Measurements from ENCODE around the gene TASP1. TPM values are rescaled to one million over a fixed set of nuclear protein-coding genes. Genes with fewer than 3 reads are reported as not detected.

Gene TASP1
- total and polyA plus RNA-seq, 2 donors (not counting 1 experiment from before 2014, with no cell fraction given) = 6.4 to 23.9 TPM

GRCh38 chr20:13449868-13450434 lies 188.8 kb downstream of the TASP1 start:
- no peak overlapping the region for H3K4me3 Mint-ChIP-seq
- H3K27ac Mint-ChIP-seq = no peak overlapping the region
- peaks cover 0 to 9% of the 10 kb centered on the region in 2 experiments for H3K36me3 ChIP-seq (replicated peaks in 1 of 2; ENCODE audit: control extremely low read depth in 1 of 2, control insufficient read depth in 1 of 2, extremely low read depth in 1 of 2, insufficient read depth in 2 of 2, low read length in 1 of 2)
- no peaks in the 10 kb centered on the region for H4K20me1 ChIP-seq (ENCODE audit: control insufficient read depth, insufficient read depth, low read length, poor library complexity, severe bottlenecking)
- DNase-seq (no peak), ATAC-seq (ENCODE audit: low read depth) (no peak)
- no peak overlapping the region for H3K4me2 ChIP-seq (replicated peaks; ENCODE audit: low read depth, low read length, poor library complexity, severe bottlenecking)
- no peaks in the 10 kb centered on the region for H3K27me3 ChIP-seq (replicated peaks in 1 of 4; ENCODE audit: control extremely low read depth in 1 of 4, control insufficient read depth in 3 of 4, insufficient read depth in 4 of 4, low read length in 3 of 4)
- no peaks in the 10 kb centered on the region for H3K4me1 ChIP-seq (ENCODE audit: control insufficient read depth in 2 of 2, insufficient read depth in 2 of 2, low read length in 2 of 2)
- H3K9me3 ChIP-seq (ENCODE audit: control extremely low read depth in 1 of 3, control insufficient read depth in 2 of 3, insufficient read depth in 1 of 3, low read length in 2 of 3) = no peaks in the 10 kb centered on the region
- no peaks in the 10 kb centered on the region for H3K27me3 Mint-ChIP-seq
- ChIA-PET CTCF (no interaction called here), POLR2A (no interaction called here)
- H3K9ac ChIP-seq (ENCODE audit: low read length) = no peak overlapping the region
- intact Hi-C loops (cut with micrococcal nuclease) = no loop called here
- TF ChIP-seq CTCF (IDR thresholded peaks at IDR 0.05) = no peak
- TF ChIP-seq EZH2 (IDR thresholded peaks at IDR 0.05; ENCODE audit: borderline replicate concordance, insufficient read depth, low read depth, low read length, poor library complexity, severe bottlenecking) = no peak
- H3K4me3 ChIP-seq (ENCODE audit: control extremely low read depth in 1 of 5, extremely low read depth in 1 of 5, insufficient read depth in 1 of 5, low read depth in 2 of 5, low read length in 4 of 5) = no peak overlapping the region
- no peaks in the 10 kb centered on the region for H3K4me1 Mint-ChIP-seq
- H3K79me2 ChIP-seq (ENCODE audit: control insufficient read depth, insufficient read depth, low read length) = no peaks in the 10 kb centered on the region
- WGBS (ENCODE audit: insufficient coverage) = 80% methylated on average over 2 of the region's 3 CpGs
- no peaks in the 10 kb centered on the region for H3K9me3 Mint-ChIP-seq (ENCODE audit: insufficient read depth)
- no peak overlapping the region for H2AFZ ChIP-seq (ENCODE audit: insufficient read depth, low read depth, low read length, poor library complexity, severe bottlenecking)
- H3K27ac ChIP-seq (ENCODE audit: low read length in 2 of 2) = no peak overlapping the region

DNA sequence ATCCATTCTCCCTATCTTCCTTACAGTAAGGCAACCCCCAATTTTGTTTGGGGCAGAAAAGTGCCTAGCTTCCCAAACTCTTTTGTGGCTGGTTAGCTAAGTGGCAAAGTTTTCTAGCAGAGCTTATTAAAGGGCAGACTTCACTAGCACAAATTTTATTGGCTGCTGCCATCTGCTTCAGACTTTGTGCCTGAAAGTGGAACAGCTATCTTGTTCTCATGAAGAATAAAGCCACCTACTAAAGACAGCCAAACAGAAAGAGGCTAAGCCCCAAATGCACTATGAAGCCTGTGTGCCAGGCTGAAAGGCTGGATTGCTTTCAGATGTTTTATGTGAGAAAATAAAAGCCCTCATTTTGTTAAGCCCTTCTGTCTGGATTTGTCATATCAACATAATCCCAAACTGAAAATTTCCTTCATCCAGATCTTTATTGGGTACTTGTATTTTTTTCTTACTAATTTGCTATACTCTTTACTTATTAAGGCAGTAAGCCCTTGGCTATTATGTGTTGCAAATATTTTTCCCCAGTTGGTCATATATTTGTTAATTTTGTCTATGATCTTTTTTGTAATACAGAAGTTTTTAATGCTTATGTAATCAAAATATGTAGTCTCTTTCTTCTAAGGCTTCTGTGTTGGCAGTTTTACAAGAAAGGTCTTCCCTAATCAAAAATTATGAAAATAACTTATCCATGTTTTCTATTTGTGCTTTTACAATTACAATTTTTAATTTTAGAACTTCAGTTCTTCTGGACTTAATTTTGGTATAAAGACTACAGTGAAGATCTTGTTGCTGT lies 191.1 kb downstream of the TASP1 start:
- H3K4me3 ChIP-seq (ENCODE audit: control extremely low read depth in 1 of 5, extremely low read depth in 1 of 5, insufficient read depth in 1 of 5, low read depth in 2 of 5, low read length in 4 of 5) = no peak overlapping the region
- peaks cover 0 to under 1% of the 10 kb centered on the region in 2 experiments for H3K36me3 ChIP-seq (replicated peaks in 1 of 2; ENCODE audit: control extremely low read depth in 1 of 2, control insufficient read depth in 1 of 2, extremely low read depth in 1 of 2, insufficient read depth in 2 of 2, low read length in 1 of 2)
- ChIA-PET POLR2A (no interaction called here), CTCF (interaction anchor here (0.7 kb wide), 1 partner anchor 29 kb away, joined by 3 read pairs; no protein-coding TSS in a partner anchor)
- Mint-ChIP-seq H3K4me3 (no peak overlapping the region), H3K4me1 (no peaks in the 10 kb centered on the region), H3K27ac (no peak overlapping the region), H3K27me3 (no peaks in the 10 kb centered on the region), H3K9me3 (ENCODE audit: insufficient read depth) (no peaks in the 10 kb centered on the region)
- intact Hi-C loops (cut with micrococcal nuclease) = no loop called here
- H3K4me1 ChIP-seq (ENCODE audit: control insufficient read depth in 2 of 2, insufficient read depth in 2 of 2, low read length in 2 of 2) = no peaks in the 10 kb centered on the region
- H3K27me3 ChIP-seq (replicated peaks in 1 of 4; ENCODE audit: control extremely low read depth in 1 of 4, control insufficient read depth in 3 of 4, insufficient read depth in 4 of 4, low read length in 3 of 4) = no peaks in the 10 kb centered on the region
- DNase-seq (no peak), ATAC-seq (ENCODE audit: low read depth) (no peak)
- H3K4me2 ChIP-seq (replicated peaks; ENCODE audit: low read depth, low read length, poor library complexity, severe bottlenecking) = no peak overlapping the region
- no peak overlapping the region for H3K27ac ChIP-seq (ENCODE audit: low read length in 2 of 2)
- no peak overlapping the region for H3K9ac ChIP-seq (ENCODE audit: low read length)
- no peaks in the 10 kb centered on the region for H3K9me3 ChIP-seq (ENCODE audit: control extremely low read depth in 1 of 3, control insufficient read depth in 2 of 3, insufficient read depth in 1 of 3, low read length in 2 of 3)
- H2AFZ ChIP-seq (ENCODE audit: insufficient read depth, low read depth, low read length, poor library complexity, severe bottlenecking) = no peak overlapping the region
- H4K20me1 ChIP-seq (ENCODE audit: control insufficient read depth, insufficient read depth, low read length, poor library complexity, severe bottlenecking) = no peaks in the 10 kb centered on the region
- TF ChIP-seq CTCF (IDR thresholded peaks at IDR 0.05) (no peak), EZH2 (IDR thresholded peaks at IDR 0.05; ENCODE audit: borderline replicate concordance, insufficient read depth, low read depth, low read length, poor library complexity, severe bottlenecking) (no peak)
- no peaks in the 10 kb centered on the region for H3K79me2 ChIP-seq (ENCODE audit: control insufficient read depth, insufficient read depth, low read length)

All from B cell (primary cell).